Keratinocyte (primary cell): ENCODE measurements around the gene FBXO31. TPM values are rescaled to one million over a fixed set of nuclear protein-coding genes. Genes with fewer than 3 reads are reported as not detected.

Source experiments
- DNase-seq: peaks from one replicate; pipeline ENCODE4 v3.0.0-alpha.2; 2011; ENCODE audit warnings: low read depth, missing footprints, low spot score
- FAIRE-seq: peaks from 2 replicates; lab custom pipeline; 2011; peaks lifted over from hg19 to GRCh38; lab: Jason Lieb, UNC
- H2AFZ ChIP-seq: 2 replicates; pipeline ENCODE4 v1.6.0; 2012; ENCODE audit warnings: low read length, control low read depth, inconsistent platforms; ENCODE audit not compliant: control insufficient read depth
- H3K27ac ChIP-seq: 2 replicates; pipeline ENCODE4 v1.5.1; 2011; ENCODE audit warnings: low read length; ENCODE audit not compliant: control insufficient read depth, insufficient read depth
- H3K27me3 ChIP-seq: 3 replicates; pipeline ENCODE4 v1.6.0; 2011; ENCODE audit warnings: low read length; ENCODE audit not compliant: control insufficient read depth, insufficient read depth; ENCODE audit errors: extremely low read depth
- H3K36me3 ChIP-seq, 2 experiments: 2 replicates in 1 of 2; 3 replicates in 1 of 2; pipeline ENCODE4 v1.5.1; 2011; ENCODE audit warnings: low read length in 2 of 2, mild to moderate bottlenecking in 1 of 2; ENCODE audit not compliant: control insufficient read depth in 2 of 2, insufficient read depth in 2 of 2; ENCODE audit errors: extremely low read depth in 1 of 2
- H3K4me1 ChIP-seq: 3 replicates; pipeline ENCODE4 v1.5.1; 2011; ENCODE audit warnings: low read length; ENCODE audit not compliant: control insufficient read depth, insufficient read depth; ENCODE audit errors: extremely low read depth
- H3K4me2 ChIP-seq: 3 replicates; pipeline ENCODE4 v1.6.0; 2011; ENCODE audit warnings: low read depth, low read length; ENCODE audit not compliant: control insufficient read depth, insufficient read depth; ENCODE audit errors: extremely low read depth
- H3K4me3 ChIP-seq, 3 experiments: fragments of 200-600 bp in 1 of 3; sonication (generic) in 1 of 3; 2 replicates in 2 of 3; 3 replicates in 1 of 3; pipeline ENCODE4 v1.5.1; 2011 to 2016; ENCODE audit warnings: low read length in 3 of 3, mild to moderate bottlenecking in 3 of 3, control low read depth in 2 of 3, inconsistent platforms in 1 of 3, low read depth in 1 of 3, mixed read lengths in 1 of 3, mixed run types in 1 of 3, moderate library complexity in 1 of 3; ENCODE audit not compliant: control insufficient read depth in 2 of 3, insufficient read depth in 2 of 3; ENCODE audit errors: extremely low read depth in 1 of 3
- H3K79me2 ChIP-seq: 2 replicates; pipeline ENCODE4 v1.6.0; 2012; ENCODE audit warnings: low read length; ENCODE audit not compliant: control insufficient read depth, insufficient read depth
- H3K9ac ChIP-seq: 3 replicates; pipeline ENCODE4 v1.6.0; 2011; ENCODE audit warnings: low read length; ENCODE audit not compliant: control insufficient read depth, insufficient read depth; ENCODE audit errors: extremely low read depth
- H3K9me1 ChIP-seq: 3 replicates; pipeline ENCODE4 v1.6.0; 2011; ENCODE audit warnings: low read length; ENCODE audit not compliant: control insufficient read depth, insufficient read depth; ENCODE audit errors: extremely low read depth
- H3K9me3 ChIP-seq: 2 replicates; pipeline ENCODE4 v1.5.1; 2012; ENCODE audit warnings: low read depth, low read length; ENCODE audit not compliant: control insufficient read depth
- H4K20me1 ChIP-seq: 3 replicates; pipeline ENCODE4 v1.6.0; 2011; ENCODE audit warnings: low read length; ENCODE audit not compliant: control insufficient read depth, insufficient read depth; ENCODE audit errors: extremely low read depth
- CTCF ChIP-seq, 3 experiments: IDR thresholded peaks in 1 of 3; conservative IDR thresholded peaks in 1 of 3; optimal IDR thresholded peaks in 1 of 3; 2 replicates in 2 of 3; 3 replicates in 1 of 3; pipeline versions ENCODE3 to v1.5.1; 2011; ENCODE audit warnings: low read length in 3 of 3, mild to moderate bottlenecking in 3 of 3, moderate library complexity in 2 of 3, control low read depth in 1 of 3, inconsistent platforms in 1 of 3; ENCODE audit not compliant: insufficient read depth in 2 of 3; ENCODE audit errors: extremely low read depth in 1 of 3
- EZH2 ChIP-seq: IDR thresholded peaks from one replicate; pipeline ENCODE4 v1.6.1; 2012; ENCODE audit warnings: inconsistent platforms, mild to moderate bottlenecking, low read length, moderate library complexity
- dilution Hi-C: fragments of 300-500 bp; cut with MboI; formaldehyde crosslinking; loops from one replicate; pipeline ENCODE4 v1.7.0; 2020; ENCODE audit warnings: low sequenced_read_pairs; ENCODE audit not compliant: extremely low pct_ligation_motif_present
- polyA plus RNA-seq, 5 experiments: library from polyadenylated mRNA; depleted of rRNA in 3 of 5; stranded (reverse) in 3 of 5; stranded (forward) in 1 of 5; unstranded in 1 of 5; fragments of >200 nt; gene quantifications; 1 replicate in 1 of 5; 2 replicates in 3 of 5; 3 replicates in 1 of 5; pipeline versions ENCODE4 v1.2.1 to v1.2.3, GENCODE V29; 2011 to 2012; ENCODE audit warnings: missing spikeins in 2 of 5, low read depth in 1 of 5, low replicate concordance in 1 of 5

The FBXO31 gene
- polyA plus RNA-seq, 1 donor (not counting 4 experiments of a cell fraction or from before 2014, with no cell fraction given) = 17.0 TPM

DNA sequence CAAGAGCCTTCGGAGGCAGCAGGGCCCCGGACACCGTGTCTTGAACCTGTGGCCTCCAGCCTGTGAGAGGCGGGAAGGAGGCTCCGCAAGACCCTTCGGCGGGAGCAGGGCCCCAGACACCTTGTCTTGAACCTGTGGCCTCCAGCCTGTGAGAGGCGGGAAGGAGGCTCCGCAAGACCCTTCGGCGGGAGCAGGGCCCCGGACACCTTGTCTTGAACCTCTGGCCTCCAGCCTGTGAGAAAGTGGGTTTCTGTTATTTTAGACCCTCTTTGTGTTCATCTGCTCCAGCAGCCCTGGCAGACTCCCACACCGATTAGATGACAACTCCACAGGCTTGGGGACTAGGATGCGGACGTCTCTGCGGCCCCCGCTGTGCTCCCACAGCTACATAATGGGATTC, 30.0 kb downstream of the FBXO31 start:
- no peaks in the 10 kb centered on the region for H3K4me1 ChIP-seq
- H2AFZ ChIP-seq = no peak overlapping the region
- DNase-seq = no peak
- H3K4me3 ChIP-seq = no peak overlapping the region
- H3K27ac ChIP-seq = no peak overlapping the region
- H3K79me2 ChIP-seq = peaks cover 15% of the 10 kb centered on the region
- TF ChIP-seq EZH2 = no peak
- TF ChIP-seq CTCF (optimal IDR thresholded peaks at IDR 0.05 in 1 of 3, IDR thresholded peaks at IDR 0.05 in 1 of 3, conservative IDR thresholded peaks at IDR 0.05 in 1 of 3; ENCODE audit: extremely low read depth in 1 of 3, insufficient read depth in 2 of 3, low read length in 3 of 3) = no peak
- FAIRE-seq = no peak
- H3K4me2 ChIP-seq = no peak overlapping the region
- no peak overlapping the region for H3K9ac ChIP-seq
- no peaks in the 10 kb centered on the region for H4K20me1 ChIP-seq
- H3K9me3 ChIP-seq = no peaks in the 10 kb centered on the region
- no peaks in the 10 kb centered on the region for H3K27me3 ChIP-seq
- dilution Hi-C loops = no loop called here
- H3K9me1 ChIP-seq = no peaks in the 10 kb centered on the region
- H3K36me3 ChIP-seq = peaks cover 6 to 9% of the 10 kb centered on the region in 2 experiments

DNA sequence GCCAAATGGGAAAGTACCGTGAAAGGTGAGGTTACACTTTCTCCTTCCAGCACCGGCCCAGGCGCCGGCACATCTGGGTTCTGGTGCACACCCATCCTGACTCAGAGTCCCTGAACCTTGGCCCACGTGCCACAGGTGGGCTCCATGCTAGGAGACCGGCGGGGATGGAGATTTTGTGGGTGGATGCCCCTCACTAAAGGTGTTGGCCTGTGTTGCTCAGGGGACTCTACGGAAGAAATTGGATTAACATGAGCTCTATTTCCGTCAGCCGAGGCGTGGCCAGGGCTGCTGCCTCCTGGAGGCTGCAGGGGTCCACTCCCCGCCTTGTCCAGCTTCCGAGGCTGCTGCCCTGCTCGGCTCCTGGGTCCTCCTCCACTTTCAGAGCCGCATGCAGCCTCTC, 30.8 kb downstream of the FBXO31 start:
- Histone ChIP-seq H3K4me1 (no peaks in the 10 kb centered on the region), H3K4me3 (no peak overlapping the region), H3K9ac (no peak overlapping the region), H3K27me3 (no peaks in the 10 kb centered on the region), H3K4me2 (no peak overlapping the region), H3K9me3 (no peaks in the 10 kb centered on the region), H2AFZ (no peak overlapping the region), H4K20me1 (no peaks in the 10 kb centered on the region), H3K36me3 (peaks cover 0 to 6% of the 10 kb centered on the region in 2 experiments), H3K9me1 (no peaks in the 10 kb centered on the region), H3K79me2 (peaks cover 18% of the 10 kb centered on the region), H3K27ac (no peak overlapping the region)
- DNase-seq = no peak
- TF ChIP-seq EZH2 (no peak), CTCF (optimal IDR thresholded peaks at IDR 0.05 in 1 of 3, IDR thresholded peaks at IDR 0.05 in 1 of 3, conservative IDR thresholded peaks at IDR 0.05 in 1 of 3; ENCODE audit: extremely low read depth in 1 of 3, insufficient read depth in 2 of 3, low read length in 3 of 3) (no peak)
- dilution Hi-C loops = no loop called here
- FAIRE-seq = no peak
